Activated CD8-positive, alpha-beta memory T cell treated with anti-CD3 and anti-CD28 coated beads for 48 hours (primary cell): ENCODE results near the gene DPYD.

Experiments used
- DNase-seq, 3 experiments: peaks; one replicate each; pipeline ENCODE4 v3.0.0-alpha.2; 2020; ENCODE audit warnings: low read depth in 2 of 3, low spot score in 2 of 3

Gene DPYD

GRCh38 chr1:97792655-97793054 lies 128.2 kb downstream of the DPYD start:
- DNase-seq = no peak

DNA sequence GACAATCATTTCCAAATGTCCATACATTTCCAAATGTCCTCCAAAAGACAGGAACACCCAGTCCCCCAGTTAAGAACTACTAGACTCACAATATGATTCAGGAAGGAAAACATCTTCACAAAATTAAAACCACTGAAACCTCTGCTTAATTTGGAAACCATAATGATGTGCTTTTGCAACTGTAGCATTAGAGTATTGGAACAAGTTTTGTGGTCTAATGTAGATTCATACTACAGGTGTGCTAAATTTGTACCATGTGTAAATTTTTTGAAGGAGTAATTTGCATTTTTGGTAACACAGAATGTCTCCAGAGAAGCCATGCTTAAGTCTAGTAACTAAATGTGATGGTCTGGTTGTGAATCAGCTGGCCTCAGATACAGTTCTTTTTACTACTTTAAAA lies 129.6 kb downstream of the DPYD start:
- DNase-seq = no peak

GRCh38 chr1:97787231-97787630 lies 133.6 kb downstream of the DPYD start:
- DNase-seq = no peak

DNA sequence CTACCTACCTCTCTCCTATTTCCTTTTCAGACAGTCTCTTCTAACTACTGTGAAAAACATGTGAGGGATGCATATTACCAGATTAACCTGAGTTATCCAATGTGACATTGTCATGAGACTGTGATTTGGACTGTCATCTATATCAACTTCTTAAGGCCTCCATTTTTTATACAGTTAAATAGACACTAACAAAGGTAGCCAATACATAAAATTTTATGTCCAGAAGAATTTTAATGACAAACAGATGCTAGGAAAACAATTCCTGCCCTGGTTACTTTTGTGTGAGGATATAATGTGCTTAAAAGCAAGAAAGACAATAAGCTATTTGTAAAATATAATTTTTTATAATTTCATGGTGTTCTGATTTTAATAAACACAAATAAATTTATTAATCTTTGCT lies 136.2 kb downstream of the DPYD start:
- DNase-seq = no peak

GRCh38 chr1:97783751-97784150 lies 137.1 kb downstream of the DPYD start:
- DNase-seq = no peak

DNA sequence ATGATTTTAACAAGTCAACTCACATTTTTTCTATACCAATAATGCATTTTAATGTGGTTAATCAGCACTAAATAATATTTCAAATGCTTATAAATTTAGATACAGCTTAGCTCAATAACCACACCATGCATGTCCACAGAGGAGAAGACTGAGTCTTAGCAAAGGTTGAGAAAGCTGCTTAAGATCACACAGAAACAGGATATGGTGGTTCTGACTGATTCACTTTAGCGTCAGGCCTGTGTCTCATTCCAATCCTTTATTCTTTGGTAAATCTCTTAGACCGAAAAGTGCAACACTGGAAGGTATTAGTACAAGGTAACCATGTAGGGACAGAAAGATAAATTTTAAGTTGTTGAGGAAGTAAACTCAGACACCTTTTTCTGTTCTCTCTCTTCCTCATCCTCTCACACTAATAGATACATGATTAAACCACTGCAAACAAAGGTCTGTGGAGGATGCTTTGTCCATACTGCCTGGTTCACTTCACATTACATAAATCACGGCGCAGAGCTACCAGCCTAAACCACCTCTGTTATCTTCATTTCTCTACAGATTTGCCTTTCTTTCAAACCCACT lies 139.0 kb downstream of the DPYD start:
- no peak for DNase-seq

DNA sequence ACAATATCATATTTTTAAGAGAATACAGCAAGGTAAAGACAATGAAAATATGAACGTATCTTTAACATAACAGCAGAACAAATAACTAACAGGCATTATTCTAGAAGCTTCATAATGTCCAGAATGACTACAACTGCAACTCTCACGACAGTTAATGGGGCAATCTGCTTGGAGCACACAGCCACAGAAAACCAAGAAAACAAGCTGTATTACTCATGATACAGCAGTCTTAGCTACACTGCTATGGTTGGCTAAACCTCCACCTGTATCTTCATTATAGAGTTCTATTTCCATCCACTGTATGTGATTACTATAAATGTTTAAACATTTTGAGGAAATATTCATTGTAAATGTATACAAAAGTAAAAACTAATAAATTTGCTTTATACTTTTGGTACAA lies 139.9 kb downstream of the DPYD start:
- DNase-seq = no peak

GRCh38 chr1:97778718-97779117 lies 142.1 kb downstream of the DPYD start:
- DNase-seq = no peak

DNA sequence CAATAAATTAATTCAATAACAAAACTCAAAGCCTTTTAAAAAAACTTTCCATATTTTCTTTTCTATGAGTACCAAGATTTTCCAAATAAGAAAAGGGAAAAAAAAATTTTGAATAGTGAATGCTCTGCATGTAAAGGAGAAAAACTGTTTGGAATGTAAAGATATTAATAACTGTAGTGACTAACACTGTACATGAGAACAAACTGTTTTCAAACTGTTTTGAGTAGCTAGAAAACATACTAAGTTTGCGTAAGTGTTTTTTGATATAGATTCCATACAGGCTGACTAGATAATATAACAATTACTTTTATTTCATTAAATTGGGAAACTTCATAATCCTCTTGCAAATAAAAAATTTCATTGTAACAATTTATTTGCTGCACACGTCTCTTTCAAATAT lies 150.5 kb downstream of the DPYD start:
- no peak for DNase-seq

GRCh38 chr1:97767381-97767780 lies 153.5 kb downstream of the DPYD start:
- DNase-seq = no peak

GRCh38 chr1:97764991-97765390 lies 155.8 kb downstream of the DPYD start:
- DNase-seq = no peak

DNA sequence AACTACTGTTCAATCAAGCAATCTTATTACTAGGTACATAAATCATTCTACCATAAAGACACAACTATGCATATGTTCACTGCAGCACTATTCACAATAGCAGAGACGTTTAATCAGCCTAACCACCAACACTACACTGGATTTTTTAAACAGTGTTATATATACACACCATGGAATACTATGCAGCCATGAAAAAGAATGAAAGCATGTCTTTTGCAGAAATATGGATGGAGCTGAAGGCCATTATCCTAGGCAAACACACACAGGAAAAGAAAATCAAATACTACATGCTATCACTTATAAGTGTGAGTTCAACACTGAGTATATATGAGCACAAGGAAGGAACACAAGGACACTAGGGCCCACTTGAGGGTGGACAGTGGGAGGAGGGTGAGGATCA lies 159.2 kb downstream of the DPYD start:
- DNase-seq = no peak

- no peak for DNase-seq
Observed at GRCh38 chr1:97759078-97759477, 161.8 kb downstream of the DPYD start.

DNA sequence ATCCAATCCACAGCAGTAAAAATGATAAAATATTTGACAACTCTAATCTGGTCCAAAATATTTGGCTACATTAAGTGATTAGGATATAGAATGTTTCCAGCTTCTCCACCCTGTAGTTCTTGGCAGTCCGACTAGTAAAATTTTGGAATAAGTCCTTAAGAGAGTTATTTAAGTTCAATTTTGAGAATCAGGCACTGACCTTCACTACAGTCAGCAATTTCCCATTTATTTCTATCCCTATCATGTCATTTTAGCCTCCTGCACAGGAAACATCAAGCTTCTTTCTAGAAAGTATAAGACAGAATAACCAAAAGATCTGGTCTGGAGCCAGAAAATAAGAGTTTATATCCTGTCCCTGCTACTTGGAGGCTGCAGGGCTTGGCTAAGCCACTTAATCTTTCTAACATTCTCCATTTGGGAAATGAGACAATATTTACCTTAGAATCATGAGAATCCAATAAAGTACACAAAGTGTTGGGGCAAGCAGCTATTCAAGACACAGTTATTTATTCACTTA lies 162.2 kb downstream of the DPYD start:
- DNase-seq = no peak

DNA sequence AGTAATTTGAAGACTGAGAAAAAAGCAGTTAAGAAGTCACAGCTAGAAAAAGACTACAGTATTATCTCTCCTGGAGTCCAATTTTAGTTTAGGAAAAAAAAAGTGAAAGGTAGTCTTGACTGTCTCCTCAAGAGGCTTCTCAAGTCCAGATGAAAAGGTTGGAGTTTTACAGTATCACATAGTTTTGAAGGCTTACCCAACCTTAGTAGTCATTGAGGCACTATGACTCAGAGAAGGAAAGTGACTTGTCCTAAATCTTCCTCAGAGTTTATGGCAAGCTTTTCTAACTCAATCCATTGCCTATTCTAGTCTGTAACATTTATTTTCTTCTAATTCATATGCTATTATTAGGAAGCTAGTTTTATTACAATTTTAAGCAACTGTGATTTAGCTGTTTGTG lies 174.9 kb downstream of the DPYD start:
- no peak for DNase-seq

GRCh38 chr1:97744977-97745376 lies 175.9 kb downstream of the DPYD start:
- no peak for DNase-seq

DNA sequence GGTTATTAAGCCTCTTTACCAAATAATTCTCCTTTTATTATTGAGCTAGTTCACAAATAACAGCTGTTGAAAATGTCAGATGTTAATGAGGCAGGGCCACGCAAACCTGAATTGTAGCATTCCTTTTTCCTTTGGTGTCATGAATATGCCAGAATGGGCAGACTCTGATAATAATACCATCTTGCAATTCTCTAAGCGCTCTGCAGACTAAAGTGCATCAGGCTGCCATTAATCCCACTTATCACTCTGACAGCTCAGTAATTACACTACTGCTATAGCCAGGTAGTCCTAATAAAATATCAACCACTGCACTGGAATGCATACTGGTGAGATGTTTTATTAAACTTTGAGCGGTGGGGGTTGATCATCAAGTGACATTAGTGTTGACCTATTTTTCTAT lies 177.7 kb downstream of the DPYD start:
- no peak for DNase-seq

DNA sequence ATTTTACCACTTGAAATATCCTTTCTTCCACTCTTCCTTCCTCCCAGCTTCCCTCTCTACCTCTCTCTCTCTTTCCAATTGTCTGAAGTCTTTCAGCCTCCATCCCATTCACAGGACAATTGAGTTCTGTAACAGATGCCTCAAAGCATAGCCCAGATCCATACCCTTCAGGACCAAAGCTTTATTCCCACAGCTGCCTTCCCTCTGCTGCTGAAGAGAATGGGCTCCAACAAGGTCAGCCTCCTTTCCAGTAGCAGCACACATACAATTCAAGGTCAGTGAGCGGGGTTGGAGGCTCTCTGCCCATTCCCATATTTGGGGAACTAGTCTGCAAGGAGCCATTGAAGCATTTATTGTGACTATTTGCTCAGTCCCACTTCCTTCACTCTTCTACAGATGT lies 179.9 kb downstream of the DPYD start:
- DNase-seq = no peak

GRCh38 chr1:97739596-97740103 lies 181.2 kb downstream of the DPYD start:
- DNase-seq = no peak

DNA sequence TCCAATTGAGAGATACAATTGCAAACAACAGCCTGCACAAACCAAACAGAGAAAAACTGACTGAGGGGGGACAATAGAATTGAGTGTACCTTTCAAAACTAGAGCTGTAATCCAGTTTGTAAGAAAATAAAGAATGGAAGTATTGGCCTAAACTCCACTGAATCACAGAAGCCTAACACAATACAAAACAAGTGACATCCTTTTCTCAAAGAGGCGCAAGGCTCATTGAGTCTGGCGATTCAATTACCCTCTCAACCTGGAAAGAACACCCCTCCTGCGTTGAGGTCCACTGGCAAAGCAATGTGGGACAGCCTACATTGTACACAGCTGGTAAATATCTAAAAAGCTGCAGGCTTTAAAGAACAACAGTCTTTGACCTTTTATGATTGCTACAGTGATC lies 182.6 kb downstream of the DPYD start:
- no peak for DNase-seq

GRCh38 chr1:97730271-97730670 lies 190.6 kb downstream of the DPYD start:
- DNase-seq = no peak

DNA sequence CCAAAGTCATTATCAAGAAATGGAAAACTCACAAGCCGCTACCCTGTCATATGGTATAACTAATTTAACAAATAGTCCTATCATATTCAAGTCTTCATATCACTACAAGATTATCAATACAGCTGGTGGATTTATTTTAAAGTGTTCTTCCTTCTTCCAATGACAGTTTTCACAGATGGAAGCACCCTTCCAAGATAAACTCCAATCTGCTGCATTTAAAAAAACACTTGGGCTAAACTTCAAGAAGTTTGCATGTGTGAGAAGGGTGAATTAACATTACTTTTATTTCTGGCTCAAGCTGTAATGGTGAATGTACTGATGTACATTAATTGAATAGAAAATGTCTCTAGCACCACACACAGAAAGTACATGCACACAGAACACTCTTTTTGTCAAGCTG lies 192.4 kb downstream of the DPYD start:
- DNase-seq = no peak

DNA sequence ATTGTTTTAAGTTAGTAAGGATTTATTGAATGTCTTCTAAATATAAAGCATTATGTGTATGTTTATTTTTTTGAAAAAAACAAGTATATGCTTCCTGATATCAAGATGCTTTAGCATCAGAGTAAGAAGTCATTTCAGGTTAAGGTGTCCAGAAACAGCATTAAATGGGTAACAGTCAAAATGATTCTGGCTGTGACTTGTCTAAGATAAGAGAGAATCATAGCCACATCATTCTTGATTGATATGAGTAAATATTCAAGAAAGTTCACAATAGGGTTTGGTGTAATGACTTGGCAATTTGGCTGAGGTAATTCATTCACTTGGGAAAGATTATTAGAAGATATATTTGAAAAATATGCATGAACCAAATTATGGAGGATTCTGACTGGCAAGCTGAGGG lies 193.8 kb downstream of the DPYD start:
- no peak for DNase-seq
